GM21515 (cell line): ENCODE results near the gene AUTS2.
"Not testable (repeated sequence)": the region's sequence is repeated elsewhere in the genome, so short reads cannot be mapped to it uniquely, and the experiment has no call there.

ENCODE experiments used
- ATAC-seq: cut with Tn5 transposase; IDR thresholded peaks from one replicate; pipeline ENCODE4 v1.9.1; 2021; ENCODE audit not compliant: unreplicated experiment

The AUTS2 gene

GRCh38 chr7:70799841-70800405 lies 1201.6 kb downstream of the AUTS2 start:
- no peak for ATAC-seq

DNA sequence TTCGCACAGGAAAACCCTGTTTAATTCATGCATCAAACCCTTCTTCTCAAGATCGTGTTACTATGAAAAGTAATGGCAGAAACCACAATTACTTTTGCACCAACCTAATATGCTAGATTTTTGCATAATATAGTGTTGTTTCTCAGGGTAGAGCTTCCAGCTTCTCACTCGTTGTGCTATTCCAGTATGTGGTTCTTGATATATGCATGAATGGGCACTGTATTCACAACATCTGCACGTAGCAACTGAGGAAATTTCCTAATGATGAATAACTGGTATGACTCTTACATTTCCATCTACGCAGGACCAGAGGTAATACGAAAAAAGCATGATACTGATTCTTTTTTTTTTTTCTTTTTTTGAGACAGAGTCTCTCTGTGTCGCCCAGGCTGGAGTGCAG lies 1207.1 kb downstream of the AUTS2 start:
- no peak for ATAC-seq

GRCh38 chr7:70807650-70808049 lies 1209.4 kb downstream of the AUTS2 start:
- ATAC-seq, result no peak

GRCh38 chr7:70808876-70809275 lies 1210.6 kb downstream of the AUTS2 start:
- ATAC-seq, result no peak

- ATAC-seq, result no peak
These were observed 1212.4 kb downstream of the AUTS2 start for GRCh38 chr7:70810558-70811139.

GRCh38 chr7:70812511-70812910 lies 1214.2 kb downstream of the AUTS2 start:
- no peak for ATAC-seq

DNA sequence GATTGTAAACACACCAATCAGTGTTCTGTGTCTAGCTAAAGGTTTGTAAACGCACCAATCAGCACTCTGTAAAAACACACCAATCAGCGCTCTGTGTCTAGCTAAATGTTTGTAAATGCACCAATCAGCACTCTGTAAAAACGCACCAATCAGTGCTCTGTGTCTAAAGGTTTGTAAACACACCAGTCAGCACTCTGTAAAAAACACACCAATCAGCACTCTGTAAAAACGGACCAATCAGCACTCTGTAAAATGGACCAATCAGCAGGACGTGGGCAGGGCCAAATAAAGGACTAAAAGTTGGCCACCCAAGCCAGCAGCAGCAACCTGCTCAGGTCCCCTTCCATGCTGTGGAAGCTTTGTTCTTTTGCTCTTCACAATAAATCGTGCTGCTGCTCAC lies 1224.2 kb downstream of the AUTS2 start:
- not testable (repeated sequence) for ATAC-seq

GRCh38 chr7:70829221-70830059 lies 1231.2 kb downstream of the AUTS2 start:
- ATAC-seq, result peak; percentile 47

GRCh38 chr7:70830060-70830395 lies 1231.8 kb downstream of the AUTS2 start:
- ATAC-seq, result no peak

- no peak for ATAC-seq
These were observed 1232.2 kb downstream of the AUTS2 start for GRCh38 chr7:70830426-70830825.

DNA sequence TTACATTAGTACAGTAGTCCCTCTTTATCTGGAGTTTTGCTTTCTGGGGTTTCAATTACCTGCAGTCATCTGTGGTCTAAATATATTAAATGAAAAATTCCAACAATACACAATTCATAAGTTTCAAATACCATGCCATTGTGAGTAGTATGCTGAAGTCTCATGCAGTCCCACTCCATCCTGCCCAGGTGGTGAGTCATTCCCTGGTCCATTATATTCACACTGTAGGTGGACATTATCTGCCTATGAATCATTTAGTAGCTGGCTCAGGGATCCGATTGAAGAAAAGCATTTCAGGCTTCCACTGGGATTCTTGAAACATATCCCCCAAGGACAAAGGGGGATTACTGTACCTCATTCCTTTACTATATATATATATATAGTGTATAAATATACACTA lies 1235.5 kb downstream of the AUTS2 start:
- no peak for ATAC-seq

- ATAC-seq, result no peak
These were observed 1236.1 kb downstream of the AUTS2 start for GRCh38 chr7:70834424-70834823.

DNA sequence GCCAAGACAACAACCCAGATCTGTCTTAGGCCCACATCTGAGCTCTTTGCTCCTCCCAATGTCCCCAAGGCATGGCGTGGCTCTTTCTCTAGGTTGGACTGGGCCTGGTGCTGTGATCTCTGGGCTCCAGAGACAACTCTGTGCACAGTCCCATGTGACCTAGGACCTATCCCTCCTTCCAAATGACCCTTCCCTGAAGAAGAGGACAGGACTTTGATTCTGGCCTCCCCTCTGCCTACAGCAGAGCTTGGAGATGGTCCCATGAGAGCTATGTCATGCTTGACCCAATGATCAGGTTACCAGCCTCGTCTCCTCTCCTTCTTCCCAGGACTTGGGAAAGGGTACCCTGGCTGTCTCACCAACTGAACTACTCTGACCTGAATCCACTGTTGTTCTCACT lies 1237.4 kb downstream of the AUTS2 start:
- no peak for ATAC-seq

- ATAC-seq, result no peak
These were observed 1238.0 kb downstream of the AUTS2 start for GRCh38 chr7:70836279-70836678.

DNA sequence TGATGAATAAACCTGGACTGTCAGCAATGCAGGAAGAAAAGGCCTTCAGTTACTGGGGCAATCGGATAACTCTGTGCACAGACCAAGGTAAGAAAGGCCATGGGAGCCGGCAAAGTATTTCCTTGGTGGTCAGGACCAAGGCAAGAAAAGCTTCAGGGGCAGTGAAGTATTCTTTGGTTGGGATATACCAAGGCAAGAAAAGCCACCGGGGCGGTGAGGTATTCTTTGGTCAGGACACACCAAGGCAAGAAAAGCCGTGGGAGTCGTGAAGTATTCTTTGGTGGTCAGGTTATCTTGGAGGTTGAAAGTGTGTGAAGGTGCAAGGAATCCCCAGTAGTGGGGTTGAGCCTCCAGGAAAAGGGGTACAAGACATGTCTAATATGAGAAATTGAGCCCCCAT lies 1238.7 kb downstream of the AUTS2 start:
- ATAC-seq, result no peak

GRCh38 chr7:70837589-70837988 lies 1239.3 kb downstream of the AUTS2 start:
- ATAC-seq, result no peak

DNA sequence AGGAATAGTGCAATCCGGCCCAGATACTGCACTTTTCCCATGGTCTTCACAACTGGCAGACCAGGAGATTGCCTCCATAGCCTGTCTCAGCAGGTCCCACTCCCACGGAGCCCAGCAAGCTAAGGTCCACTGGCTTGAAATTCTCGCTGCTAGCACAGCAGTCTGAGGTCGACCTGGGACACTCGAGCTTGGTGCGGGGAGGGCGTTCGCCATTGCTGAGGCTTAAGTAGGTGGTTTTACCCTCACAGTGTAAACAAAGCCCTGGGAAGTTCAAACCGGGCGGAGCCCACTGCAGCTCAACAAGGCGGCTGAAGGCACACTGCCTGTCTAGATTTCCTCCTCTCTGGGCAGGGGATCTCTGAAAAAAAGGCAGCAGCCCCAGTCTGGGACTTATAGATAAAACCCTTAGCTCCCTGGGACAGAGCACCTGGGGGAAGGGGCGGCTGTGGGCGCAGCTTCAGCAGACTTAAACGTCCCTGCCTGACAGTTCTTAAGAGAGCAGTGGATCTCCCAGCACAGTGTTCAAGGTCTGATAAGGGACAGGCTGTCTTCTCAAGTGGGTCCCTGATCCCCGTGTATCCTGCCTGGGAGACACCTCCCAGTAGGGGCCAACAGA lies 1240.1 kb downstream of the AUTS2 start:
- no peak for ATAC-seq
